Neutrophil (primary cell): ENCODE results near the gene WBP2.
"Not testable (repeated sequence)": the region's sequence is repeated elsewhere in the genome, so short reads cannot be mapped to it uniquely, and the experiment has no call there.

Experiments
- H3K27ac ChIP-seq: fragments of 200-600 bp; sonication (generic); 2 replicates; pipeline ENCODE4 v1.5.1; 2016; ENCODE audit warnings: mild to moderate bottlenecking, moderate library complexity
- H3K27me3 ChIP-seq: fragments of 200-600 bp; sonication (generic); 2 replicates; pipeline ENCODE4 v1.6.0; 2016; ENCODE audit warnings: mild to moderate bottlenecking
- H3K36me3 ChIP-seq: fragments of 200-600 bp; sonication (generic); 2 replicates; pipeline ENCODE4 v1.5.1; 2017
- H3K4me1 ChIP-seq, 2 experiments: fragments of 200-600 bp in 1 of 2; sonication (generic) in 1 of 2; 1 replicate in 1 of 2; 2 replicates in 1 of 2; pipeline versions ENCODE4 v1.5.1 to v1.6.1; 2013 to 2016; ENCODE audit warnings: low read depth in 1 of 2, low read length in 1 of 2, mild to moderate bottlenecking in 1 of 2, moderate library complexity in 1 of 2; ENCODE audit not compliant: control insufficient read depth in 1 of 2, insufficient read depth in 1 of 2
- H3K4me3 ChIP-seq, 2 experiments: fragments of 200-600 bp in 1 of 2; sonication (generic) in 1 of 2; 1 replicate in 1 of 2; 2 replicates in 1 of 2; pipeline ENCODE4 v1.5.1; 2013 to 2016; ENCODE audit warnings: low read depth in 1 of 2, low read length in 1 of 2, mild to moderate bottlenecking in 1 of 2, moderate library complexity in 1 of 2
- H3K9me3 ChIP-seq: fragments of 200-600 bp; sonication (generic); 2 replicates; pipeline ENCODE4 v1.5.1; 2016
- CTCF ChIP-seq: fragments of 200-600 bp; sonication (generic); IDR thresholded peaks from 2 replicates; pipeline ENCODE4 v1.5.1; 2016; ENCODE audit warnings: antibody characterized with exemption

WBP2 gene

GRCh38 chr17:75861927-75862317 lies 6.8 kb upstream of the WBP2 start:
- TF ChIP-seq CTCF, result no peak
- no peak overlapping the region for H3K4me3 ChIP-seq
- H3K27ac ChIP-seq, result peak overlapping the region; percentile 66
- no peaks in the 10 kb centered on the region for H3K36me3 ChIP-seq
- H3K27me3 ChIP-seq, result no peaks in the 10 kb centered on the region
- H3K9me3 ChIP-seq, result no peaks in the 10 kb centered on the region
- H3K4me1 ChIP-seq, result peaks cover 60 to 67% of the 10 kb centered on the region in 2 experiments

GRCh38 chr17:75859358-75859757 lies 4.2 kb upstream of the WBP2 start:
- peaks cover 70 to 74% of the 10 kb centered on the region in 2 experiments for H3K4me1 ChIP-seq
- peak overlapping the region; percentile 43 to 52 for H3K4me3 ChIP-seq
- H3K36me3 ChIP-seq, H3K27me3 ChIP-seq, H3K9me3 ChIP-seq: not testable (repeated sequence)
- peak overlapping the region; percentile 95 for H3K27ac ChIP-seq

- Histone ChIP-seq H3K36me3 (peaks cover 16% of the 10 kb centered on the region), H3K4me1 (peaks cover 67 to 69% of the 10 kb centered on the region in 2 experiments), H3K27me3 (no peaks in the 10 kb centered on the region), H3K4me3 (peak overlapping the region; percentile 80 to 86), H3K9me3 (no peaks in the 10 kb centered on the region), H3K27ac (peak overlapping the region; percentile 95)
- TF ChIP-seq CTCF, result no peak
Measured at GRCh38 chr17:75856062-75856756, 1.1 kb upstream of the WBP2 start.

GRCh38 chr17:75854881-75855309 lies 240 bp downstream of the WBP2 start:
- peak overlapping the region; percentile 71 to 86 for H3K4me3 ChIP-seq
- peaks cover 29% of the 10 kb centered on the region for H3K36me3 ChIP-seq
- no peaks in the 10 kb centered on the region for H3K27me3 ChIP-seq
- no peak for TF ChIP-seq CTCF
- H3K4me1 ChIP-seq, result peaks cover 56 to 60% of the 10 kb centered on the region in 2 experiments
- H3K9me3 ChIP-seq, result no peaks in the 10 kb centered on the region
- H3K27ac ChIP-seq, result peak overlapping the region; percentile 95

- H3K9me3 ChIP-seq, result no peaks in the 10 kb centered on the region
- peak overlapping the region; percentile 95 for H3K27ac ChIP-seq
- H3K36me3 ChIP-seq, result peaks cover 35% of the 10 kb centered on the region
- H3K4me1 ChIP-seq, result peaks cover 50 to 53% of the 10 kb centered on the region in 2 experiments
- H3K27me3 ChIP-seq, result no peaks in the 10 kb centered on the region
- TF ChIP-seq CTCF, result no peak
- H3K4me3 ChIP-seq, result peak overlapping the region; percentile 71 to 86
Measured at GRCh38 chr17:75854101-75854748, 910 bp downstream of the WBP2 start.

- Histone ChIP-seq H3K4me1 (peaks cover 50 to 52% of the 10 kb centered on the region in 2 experiments), H3K9me3 (no peaks in the 10 kb centered on the region), H3K4me3 (peak overlapping the region; percentile 71 to 86), H3K36me3 (peaks cover 43% of the 10 kb centered on the region), H3K27ac (peak overlapping the region; percentile 95), H3K27me3 (no peaks in the 10 kb centered on the region)
- TF ChIP-seq CTCF, result no peak
Measured at GRCh38 chr17:75853433-75853832, 1.7 kb downstream of the WBP2 start.

- H3K27ac ChIP-seq, H3K27me3 ChIP-seq, H3K4me3 ChIP-seq: not testable (repeated sequence)
- H3K4me1 ChIP-seq, result peaks cover 38 to 42% of the 10 kb centered on the region in 2 experiments
- H3K36me3 ChIP-seq, result peaks cover 61% of the 10 kb centered on the region
- peaks cover 14% of the 10 kb centered on the region for H3K9me3 ChIP-seq
Measured at GRCh38 chr17:75851693-75851991, 3.5 kb downstream of the WBP2 start.
